Renal pelvis (tissue), 4 donors: ENCODE measurements around the gene GPR143. TPM values are rescaled to one million over a fixed set of nuclear protein-coding genes. Genes with fewer than 3 reads are reported as not detected.
A peak's percentile ranks its signal among the peaks of the same experiment; 100 is the strongest.
"Not testable (repeated sequence)": the region's sequence is repeated elsewhere in the genome, so short reads cannot be mapped to it uniquely, and the experiment has no call there.

Experiments used
- DNase-seq: peaks from one replicate; pipeline ENCODE4 v3.0.0-alpha.2; 2013
- polyA plus RNA-seq, 3 donors: library from polyadenylated mRNA; unstranded; fragments of 120-200 nt; gene quantifications; one replicate each; pipeline ENCODE4 v1.2.1, GENCODE V29; 2013; ENCODE audit not compliant: insufficient read length in 3 of 3

GPR143 gene
- polyA plus RNA-seq, 3 donors: 13.3 to 15.1 (median 13.5) TPM

DNA sequence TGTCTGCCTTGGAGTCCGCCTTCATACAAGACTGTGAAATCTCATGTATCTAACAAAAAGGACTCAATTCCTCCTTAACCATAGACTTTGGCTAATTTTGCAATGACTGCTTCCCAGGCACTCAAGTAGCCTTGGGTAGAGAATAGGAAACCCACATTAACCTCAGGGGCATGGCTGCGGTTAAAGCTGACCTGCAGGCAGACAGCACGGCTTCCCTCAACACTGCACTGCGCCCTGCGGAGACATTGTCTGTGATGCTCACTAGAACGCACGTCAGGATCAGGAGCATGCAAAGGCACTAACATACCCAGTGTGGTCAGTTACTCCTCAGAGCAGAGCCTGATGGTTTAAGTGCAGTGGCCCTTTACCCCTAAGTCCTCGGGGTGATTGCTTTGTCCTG is 10.3 kb upstream of the GPR143 start:
- no peak for DNase-seq

DNA sequence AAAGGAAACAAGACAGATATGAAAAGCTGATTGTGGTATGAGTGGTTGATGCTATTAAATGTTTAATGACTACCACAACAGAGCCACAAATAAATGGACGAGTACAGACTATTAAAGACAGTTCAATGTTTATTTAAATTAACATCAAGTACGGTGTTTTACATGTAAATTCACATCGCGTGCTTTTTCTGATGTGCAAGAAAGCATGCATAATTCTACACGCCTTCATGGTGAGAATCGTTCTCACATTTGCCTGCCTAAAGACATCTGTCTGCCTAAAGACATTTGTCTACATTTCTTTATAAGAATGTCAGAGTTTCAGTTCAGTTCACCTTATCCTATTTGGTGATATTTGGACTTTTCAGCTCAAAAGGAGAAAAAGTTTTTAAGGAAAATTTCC is 7.3 kb upstream of the GPR143 start:
- DNase-seq: no peak

DNA sequence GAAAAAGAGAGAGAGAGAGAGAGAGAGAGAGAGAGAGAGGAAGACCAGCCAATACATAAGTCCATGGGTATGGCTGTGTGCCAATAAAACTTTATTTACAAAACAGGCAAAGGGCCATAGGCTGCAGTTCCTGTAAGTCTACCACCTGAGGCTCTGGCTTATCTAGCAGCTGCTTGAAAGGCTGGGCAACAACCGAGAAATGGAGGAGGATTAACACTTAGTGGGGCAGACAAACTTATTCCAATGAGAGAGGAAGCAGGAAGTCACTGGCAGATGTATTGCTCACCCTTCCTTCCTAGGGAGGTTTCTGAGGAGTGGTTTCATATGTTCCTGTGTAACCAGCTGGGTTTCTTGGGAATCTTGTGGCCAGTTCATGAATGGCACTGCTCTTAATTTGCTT is 4.7 kb upstream of the GPR143 start:
- no peak for DNase-seq

GRCh38 chrX:9768321-9768839 is 2.7 kb upstream of the GPR143 start:
- DNase-seq: not testable (repeated sequence)

- no peak for DNase-seq
Measured at GRCh38 chrX:9767375-9767774, 1.7 kb upstream of the GPR143 start.

GRCh38 chrX:9765072-9765736 is 443 bp downstream of the GPR143 start:
- DNase-seq: no peak

DNA sequence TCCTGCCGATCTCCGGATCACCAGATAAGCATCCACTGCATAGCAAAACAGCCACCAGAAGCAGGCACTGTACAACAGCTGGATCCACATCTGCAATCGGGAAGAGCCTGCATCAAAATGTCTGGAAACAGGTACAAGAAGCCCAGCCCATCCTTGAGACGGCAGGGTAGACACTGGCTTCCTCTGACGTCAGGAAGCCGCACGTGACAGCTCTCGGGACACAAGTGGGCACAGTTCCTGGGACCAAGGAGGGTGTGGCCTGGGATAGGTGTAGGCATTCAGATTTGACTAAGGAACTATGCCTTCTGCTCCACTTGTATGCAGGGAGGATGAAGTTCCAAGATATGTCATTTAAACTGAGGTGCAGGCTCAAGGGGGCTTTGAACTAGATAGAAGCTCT is 6.3 kb downstream of the GPR143 start:
- DNase-seq: no peak

- DNase-seq: no peak
Measured at GRCh38 chrX:9758021-9758638, 7.5 kb downstream of the GPR143 start.

DNA sequence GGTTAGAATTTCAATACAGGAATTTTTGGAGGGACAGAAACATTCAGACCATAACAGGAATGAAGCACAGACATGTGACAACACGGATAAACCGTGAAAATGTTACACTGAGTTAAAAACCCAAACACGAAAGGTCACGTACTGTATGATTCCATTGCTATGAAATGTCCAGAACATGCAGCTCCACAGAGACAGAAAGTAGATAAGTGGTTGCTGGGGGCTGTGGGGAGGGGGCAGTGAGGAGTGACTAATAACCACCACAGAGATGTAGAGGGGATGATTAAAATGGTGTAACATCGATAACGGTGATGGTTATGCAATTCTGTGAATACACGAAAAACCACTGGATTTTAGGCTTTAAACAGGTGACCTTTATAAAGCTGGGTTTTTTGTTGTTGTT is 8.3 kb downstream of the GPR143 start:
- no peak for DNase-seq

DNA sequence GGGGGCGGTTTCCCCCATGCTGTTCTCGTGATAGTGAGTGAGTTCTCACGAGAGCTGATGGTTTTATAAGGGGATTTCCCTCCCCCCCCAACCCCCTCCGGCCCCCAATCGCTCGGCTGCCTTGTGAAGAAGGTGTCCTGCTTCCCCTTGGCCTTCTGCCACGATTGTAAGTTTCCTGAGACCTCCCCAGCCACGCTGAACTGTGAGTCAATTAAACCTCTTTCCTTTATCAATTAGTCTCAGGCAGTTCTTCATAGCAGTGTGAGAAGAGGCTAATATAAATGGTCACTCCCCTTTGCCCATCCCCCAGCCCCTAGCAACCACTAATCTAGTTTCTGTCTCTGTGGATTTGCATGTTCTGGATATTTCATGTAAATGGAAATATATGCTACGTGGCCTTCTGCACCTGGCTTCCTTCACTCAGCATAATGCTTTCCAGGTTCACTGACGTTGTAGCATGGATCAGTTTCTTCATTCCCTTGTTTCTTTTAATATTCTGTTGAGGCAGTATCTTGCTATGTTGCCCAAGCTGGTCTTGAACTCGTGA is 16.4 kb downstream of the GPR143 start:
- DNase-seq: no peak

DNA sequence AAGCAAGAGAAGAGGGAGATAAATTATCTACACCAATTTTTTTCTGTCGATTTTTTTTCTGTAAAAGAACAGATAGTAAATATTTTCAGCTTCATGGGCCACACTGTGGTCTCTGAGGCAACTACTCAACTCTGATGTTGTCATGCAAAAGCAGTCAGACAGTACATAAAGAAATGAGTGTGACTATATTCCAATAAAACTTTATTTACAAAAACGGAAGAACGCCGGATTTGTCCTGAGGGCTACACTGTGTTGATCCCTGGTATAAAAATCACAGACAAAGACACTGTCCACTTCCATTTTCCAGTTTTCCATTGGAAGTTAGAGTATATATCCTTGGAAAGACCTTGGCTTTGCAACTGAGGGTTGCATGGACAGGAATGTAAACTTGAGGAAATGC is 18.0 kb downstream of the GPR143 start:
- no peak for DNase-seq

GRCh38 chrX:9746148-9746888 is 19.3 kb downstream of the GPR143 start:
- DNase-seq: no peak

GRCh38 chrX:9745417-9746115 is 20.1 kb downstream of the GPR143 start:
- DNase-seq: no peak

- no peak for DNase-seq
Measured at GRCh38 chrX:9739130-9739529, 26.5 kb downstream of the GPR143 start.

DNA sequence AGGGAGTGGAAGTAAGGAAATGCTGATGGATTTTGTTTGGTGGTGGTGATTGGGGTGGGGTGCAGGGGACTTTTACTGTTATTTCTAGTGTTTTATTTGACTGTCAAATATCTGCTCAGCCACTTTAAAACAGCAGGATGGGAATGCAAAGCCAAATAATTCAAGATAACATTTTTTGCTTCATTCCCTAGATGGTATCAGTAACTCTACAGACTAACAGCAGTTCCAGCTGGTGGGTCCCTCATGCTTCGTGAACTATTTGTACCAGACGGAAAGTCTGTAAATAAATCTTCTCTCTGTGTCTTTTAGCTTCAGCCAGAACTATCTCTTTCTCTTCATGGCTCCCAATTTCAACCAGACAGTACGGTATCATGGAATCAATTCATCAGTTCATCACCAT is 27.5 kb downstream of the GPR143 start:
- DNase-seq: peak; percentile 27

DNA sequence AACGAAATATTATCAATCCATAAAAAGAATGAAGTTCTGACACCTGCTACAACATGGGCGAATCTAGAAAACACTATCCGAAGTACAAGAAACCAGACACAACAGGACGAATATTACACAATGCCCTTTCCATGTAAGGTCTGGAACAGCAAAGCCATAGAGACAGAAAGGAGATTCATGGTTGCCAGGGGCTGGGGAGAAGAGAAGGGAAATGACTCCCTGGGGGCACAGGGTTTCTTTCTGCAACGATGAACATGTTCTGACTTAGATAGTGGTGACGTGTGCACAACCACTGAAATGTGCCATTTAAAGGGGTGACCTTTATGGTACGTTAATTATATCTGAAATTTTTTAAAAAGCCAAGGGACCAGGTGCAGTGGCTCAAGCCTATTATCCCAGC is 28.3 kb downstream of the GPR143 start:
- DNase-seq: no peak

DNA sequence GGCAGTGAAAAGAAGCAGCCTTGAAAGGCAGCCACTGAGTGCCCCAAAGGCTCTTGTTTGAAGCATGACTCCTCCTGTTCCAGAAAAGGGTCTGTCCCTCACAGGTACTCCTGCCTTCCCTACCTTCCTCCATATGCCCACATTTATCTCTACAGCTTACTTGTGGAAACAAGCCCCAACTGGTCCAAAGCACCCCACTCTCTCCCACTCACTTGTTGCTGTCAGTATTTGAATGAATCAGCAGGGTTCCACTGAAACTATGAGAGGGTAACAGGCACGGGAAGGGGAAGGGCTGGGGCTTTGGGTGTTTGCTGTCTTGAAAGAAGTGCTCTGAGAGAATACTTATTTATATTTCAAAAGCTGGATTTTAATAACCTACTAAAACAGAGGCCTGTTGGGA is 34.9 kb downstream of the GPR143 start:
- no peak for DNase-seq

DNA sequence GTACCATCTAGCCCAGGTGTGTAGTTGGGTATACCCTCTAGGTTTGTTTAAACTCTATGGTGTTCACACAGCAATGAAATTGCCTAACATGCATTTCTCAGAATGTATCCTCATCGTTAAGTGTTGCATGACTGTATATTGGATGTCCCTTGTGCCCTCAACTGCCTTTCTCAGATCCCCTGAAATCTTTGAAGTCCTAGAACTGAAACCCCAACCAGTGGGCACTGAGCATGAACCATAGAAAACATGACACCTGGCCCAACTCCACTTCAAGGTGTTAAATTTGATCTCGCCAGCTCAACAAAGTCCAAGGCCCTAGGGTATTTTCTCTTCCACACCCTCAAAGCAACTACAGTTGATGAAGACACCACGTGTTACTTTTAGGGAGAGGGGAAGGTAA is 35.6 kb downstream of the GPR143 start:
- no peak for DNase-seq

- DNase-seq: no peak
Measured at GRCh38 chrX:9729171-9729885, 36.3 kb downstream of the GPR143 start.

DNA sequence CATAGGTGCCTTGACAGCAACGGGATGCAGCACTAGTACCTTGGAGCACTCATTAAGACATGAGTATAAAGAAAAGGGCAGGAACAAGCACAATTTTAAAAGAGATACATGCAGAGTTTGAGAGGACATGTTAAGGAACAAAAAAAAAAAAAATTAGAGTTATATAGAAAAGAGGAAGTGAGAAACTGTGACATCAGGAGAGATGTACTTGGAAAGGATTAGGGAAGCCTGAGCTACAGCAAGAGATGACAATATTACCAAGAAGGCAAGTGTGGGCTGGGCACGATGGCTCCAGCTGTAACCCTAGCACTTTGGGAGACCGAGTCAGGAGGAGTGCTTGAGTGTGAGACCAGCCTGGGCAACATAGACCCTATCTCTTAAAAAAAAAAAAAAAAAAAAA is 37.4 kb downstream of the GPR143 start:
- DNase-seq: no peak

GRCh38 chrX:9724711-9725110 is 40.9 kb downstream of the GPR143 start:
- no peak for DNase-seq

GRCh38 chrX:9717376-9717775 is 48.3 kb downstream of the GPR143 start:
- no peak for DNase-seq
